ENCODE data around the gene VWF.

DNA sequence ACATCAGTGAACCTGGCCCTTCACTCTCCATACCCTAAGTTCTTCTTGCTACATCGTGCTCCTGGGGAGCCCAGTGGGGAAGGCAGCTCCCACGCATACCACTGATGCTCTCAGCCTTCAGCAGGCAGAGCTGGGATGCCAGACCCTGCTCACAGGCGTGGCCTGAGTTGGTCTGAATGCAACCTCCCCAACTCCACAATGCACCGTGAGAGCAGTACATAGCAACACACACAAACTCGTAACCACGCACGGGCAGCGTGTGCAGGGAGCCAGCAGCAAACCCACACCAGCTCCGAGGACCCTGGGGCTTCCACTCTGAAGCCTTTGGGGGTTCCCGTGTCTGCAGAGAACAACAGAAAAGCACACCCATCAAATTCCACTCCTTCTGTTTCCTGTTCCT is 216.7 kb downstream of the VWF start:
- TF ChIP-seq, protein P1, sequence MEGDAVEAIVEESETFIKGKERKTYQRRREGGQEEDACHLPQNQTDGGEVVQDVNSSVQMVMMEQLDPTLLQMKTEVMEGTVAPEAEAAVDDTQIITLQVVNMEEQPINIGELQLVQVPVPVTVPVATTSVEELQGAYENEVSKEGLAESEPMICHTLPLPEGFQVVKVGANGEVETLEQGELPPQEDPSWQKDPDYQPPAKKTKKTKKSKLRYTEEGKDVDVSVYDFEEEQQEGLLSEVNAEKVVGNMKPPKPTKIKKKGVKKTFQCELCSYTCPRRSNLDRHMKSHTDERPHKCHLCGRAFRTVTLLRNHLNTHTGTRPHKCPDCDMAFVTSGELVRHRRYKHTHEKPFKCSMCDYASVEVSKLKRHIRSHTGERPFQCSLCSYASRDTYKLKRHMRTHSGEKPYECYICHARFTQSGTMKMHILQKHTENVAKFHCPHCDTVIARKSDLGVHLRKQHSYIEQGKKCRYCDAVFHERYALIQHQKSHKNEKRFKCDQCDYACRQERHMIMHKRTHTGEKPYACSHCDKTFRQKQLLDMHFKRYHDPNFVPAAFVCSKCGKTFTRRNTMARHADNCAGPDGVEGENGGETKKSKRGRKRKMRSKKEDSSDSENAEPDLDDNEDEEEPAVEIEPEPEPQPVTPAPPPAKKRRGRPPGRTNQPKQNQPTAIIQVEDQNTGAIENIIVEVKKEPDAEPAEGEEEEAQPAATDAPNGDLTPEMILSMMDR (conservative IDR thresholded peaks at IDR 0.05; ENCODE audit: low read depth, low read length): no peak
- no peak for TF ChIP-seq EZH2phosphoT487 (IDR thresholded peaks at IDR 0.05; ENCODE audit: borderline replicate concordance, low read length)

Measured in PC-3 (cell line).